Body of pancreas (tissue), 4 donors: ENCODE data around the gene TARP.
"Not testable (repeated sequence)": the region's sequence is repeated elsewhere in the genome, so short reads cannot be mapped to it uniquely, and the experiment has no call there.

Experiments used
- ATAC-seq: fragments of 150-250 bp; one replicate; pipeline ENCODE4 v1.9.1; 2016
- DNase-seq, 4 donors: peaks; one replicate each; pipeline ENCODE4 v3.0.0-alpha.2; 2019
- H3K27ac ChIP-seq, 4 donors: fragments of 200-600 bp; sonication (generic); 1 replicate in 3 of 4; 2 replicates in 1 of 4; pipeline versions ENCODE4 v1.5.1 to v1.6.1; 2016 to 2019; ENCODE audit warnings: mild to moderate bottlenecking in 1 of 4, mixed read lengths in 1 of 4, moderate library complexity in 1 of 4
- H3K27me3 ChIP-seq, 2 donors: fragments of 200-600 bp; sonication (generic); one replicate each; pipeline ENCODE4 v1.6.0; 2016; ENCODE audit warnings: mild to moderate bottlenecking in 1 of 2
- H3K36me3 ChIP-seq, 2 donors: fragments of 200-600 bp; sonication (generic); replicated peaks in 1 of 2; 2 replicates each; pipeline ENCODE4 v1.5.1; 2016; ENCODE audit warnings: low read depth in 2 of 2; ENCODE audit not compliant: insufficient read depth in 1 of 2
- H3K4me1 ChIP-seq: fragments of 200-600 bp; sonication (generic); one replicate; pipeline ENCODE4 v1.6.0; 2016
- H3K4me3 ChIP-seq, 2 donors: fragments of 200-600 bp; sonication (generic); 1 replicate in 1 of 2; 2 replicates in 1 of 2; pipeline ENCODE4 v1.5.1; 2016 to 2019
- H3K9me3 ChIP-seq, 3 donors: fragments of 200-600 bp; sonication (generic); 1 replicate in 2 of 3; 2 replicates in 1 of 3; pipeline ENCODE4 v1.5.1; 2016
- CTCF ChIP-seq, 7 experiments: fragments of 450-650 bp in 4 of 7; fragments of 200-600 bp in 3 of 7; sonication (generic) in 3 of 7; IDR thresholded peaks; one replicate each; pipeline ENCODE4 v1.5.1; 2016 to 2019; ENCODE audit warnings: antibody characterized with exemption in 7 of 7
- POLR2A ChIP-seq, 3 donors: fragments of 450-650 bp; IDR thresholded peaks; one replicate each; pipeline ENCODE4 v1.6.1; 2016; ENCODE audit warnings: antibody characterized with exemption in 3 of 3, mild to moderate bottlenecking in 2 of 3
- WGBS, 2 donors: methylation state at CpG; one replicate each; pipeline ENCODE4 v1.1.5; 2017; 5-methylcytosine and 5-hydroxymethylcytosine counted together
- intact Hi-C: fragments of 100-400 bp; cut with DNase I; formaldehyde crosslinking; loops from one replicate; pipeline ENCODE4 v1.15.1; 2023

Gene TARP

GRCh38 chr7:38280000-38280399, 6.6 kb upstream of the TARP start:
- H3K4me1 ChIP-seq, result no peaks in the 10 kb centered on the region
- 9 to 31% methylated on average over 1 of the region's 1 CpG for WGBS, 2 donors
- no peak for ATAC-seq

GRCh38 chr7:38276096-38276877, 2.9 kb upstream of the TARP start:
- DNase-seq (no peak), ATAC-seq (no peak)
- Histone ChIP-seq H3K4me1 (no peaks in the 10 kb centered on the region), H3K27me3 (no peaks in the 10 kb centered on the region), H3K36me3 (no peaks in the 10 kb centered on the region), H3K27ac (no peak overlapping the region), H3K4me3 (no peak overlapping the region), H3K9me3 (no peaks in the 10 kb centered on the region)
- WGBS, 2 donors, result 58 to 72% methylated on average over 6 of the region's 6 CpGs
- intact Hi-C loops, result no loop called here
- TF ChIP-seq POLR2A (IDR thresholded peaks at IDR 0.05) (no peak), CTCF (IDR thresholded peaks at IDR 0.05) (no peak)

More at GRCh38 chr7:38280000-38280399, 6.6 kb upstream of the TARP start:
- Histone ChIP-seq H3K27ac (no peak overlapping the region), H3K9me3 (no peaks in the 10 kb centered on the region), H3K27me3 (no peaks in the 10 kb centered on the region), H3K4me3 (no peak overlapping the region), H3K36me3 (no peaks in the 10 kb centered on the region)
- intact Hi-C loops, result no loop called here
- no peak for DNase-seq
- TF ChIP-seq CTCF (IDR thresholded peaks at IDR 0.05) (no peak), POLR2A (IDR thresholded peaks at IDR 0.05) (no peak)

- intact Hi-C loops, result no loop called here
- Histone ChIP-seq H3K27me3 (no peaks in the 10 kb centered on the region), H3K4me3 (no peak overlapping the region), H3K9me3 (no peaks in the 10 kb centered on the region), H3K36me3 (no peaks in the 10 kb centered on the region), H3K4me1 (no peaks in the 10 kb centered on the region), H3K27ac (no peak overlapping the region)
- WGBS, 2 donors, result 83 to 91% methylated on average over 3 of the region's 3 CpGs
- ATAC-seq (no peak), DNase-seq (no peak)
- TF ChIP-seq CTCF (IDR thresholded peaks at IDR 0.05) (no peak), POLR2A (IDR thresholded peaks at IDR 0.05) (no peak)
These were observed 1.6 kb upstream of the TARP start for GRCh38 chr7:38274927-38275620.

- no peaks in the 10 kb centered on the region for H3K4me1 ChIP-seq
- TF ChIP-seq CTCF (IDR thresholded peaks at IDR 0.05) (no peak), POLR2A (IDR thresholded peaks at IDR 0.05) (no peak)
- DNase-seq (no peak), ATAC-seq (no peak)
- H3K9me3 ChIP-seq, result no peaks in the 10 kb centered on the region
- H3K36me3 ChIP-seq, result no peaks in the 10 kb centered on the region
- WGBS, 2 donors, result 83 to 87% methylated on average over 4 of the region's 4 CpGs
- H3K27ac ChIP-seq, result no peak overlapping the region
- intact Hi-C loops, result no loop called here
- H3K4me3 ChIP-seq, result no peak overlapping the region
- H3K27me3 ChIP-seq, result no peaks in the 10 kb centered on the region
These were observed 1.1 kb upstream of the TARP start for GRCh38 chr7:38274486-38274885.

GRCh38 chr7:38270405-38270804, 3.0 kb downstream of the TARP start:
- DNase-seq, ATAC-seq, H3K4me1 ChIP-seq, H3K4me3 ChIP-seq, H3K27ac ChIP-seq, H3K9me3 ChIP-seq, H3K36me3 ChIP-seq, H3K27me3 ChIP-seq, intact Hi-C loops: not testable (repeated sequence)
- 95 to 97% methylated on average over 1 to 2 of the region's 2 CpGs for WGBS, 2 donors

GRCh38 chr7:38269704-38270346, 3.6 kb downstream of the TARP start:
- WGBS, 2 donors, result 80 to 89% methylated on average over 4 of the region's 4 CpGs
- not testable (repeated sequence) for ATAC-seq

GRCh38 chr7:38265958-38266357, 7.5 kb downstream of the TARP start:
- intact Hi-C loops, H3K27ac ChIP-seq, H3K9me3 ChIP-seq, H3K4me3 ChIP-seq, H3K4me1 ChIP-seq, DNase-seq, H3K27me3 ChIP-seq, H3K36me3 ChIP-seq, ATAC-seq: not testable (repeated sequence)
- 66 to 73% methylated on average over 3 of the region's 3 CpGs for WGBS, 2 donors

More at GRCh38 chr7:38269704-38270346, 3.6 kb downstream of the TARP start:
- H3K4me3 ChIP-seq, H3K36me3 ChIP-seq, H3K27me3 ChIP-seq, H3K27ac ChIP-seq, DNase-seq, intact Hi-C loops, H3K9me3 ChIP-seq, H3K4me1 ChIP-seq: not testable (repeated sequence)
